Measurements from ENCODE around the gene TCERG1L. TPM values are rescaled to one million over a fixed set of nuclear protein-coding genes. Genes with fewer than 3 reads are reported as not detected.

The TCERG1L gene
- total RNA-seq, 4 donors from 2014 or later = 0.42 to 1.3 TPM; not detected in 2

GRCh38 chr10:131150126-131150525 is 161.4 kb downstream of the TCERG1L start:
- 57 to 59% methylated on average over 3 to 4 of the region's 4 CpGs for WGBS, 2 donors
- H3K27ac ChIP-seq = no peak overlapping the region
- H3K4me3 ChIP-seq = no peak overlapping the region
- H3K9me3 ChIP-seq = peaks cover 0 to 31% (median 0%) of the 10 kb centered on the region in 4 donors
- TF ChIP-seq CTCF (IDR thresholded peaks at IDR 0.05) = no peak
- no peak for TF ChIP-seq POLR2A (IDR thresholded peaks at IDR 0.05)
- TF ChIP-seq EP300 (IDR thresholded peaks at IDR 0.05) = no peak
- DNase-seq (ENCODE audit: low spot score in 2 of 2) = no peak
- H3K27me3 ChIP-seq = no peaks in the 10 kb centered on the region
- H3K36me3 ChIP-seq = no peaks in the 10 kb centered on the region
- peaks cover 0 to 9% (median 0%) of the 10 kb centered on the region in 4 donors for H3K4me1 ChIP-seq

- H3K4me3 ChIP-seq = no peak overlapping the region
- no peak overlapping the region for H3K27ac ChIP-seq
- no peak for DNase-seq (ENCODE audit: low spot score in 2 of 2)
- H3K36me3 ChIP-seq = no peaks in the 10 kb centered on the region
- no peak for TF ChIP-seq POLR2A (IDR thresholded peaks at IDR 0.05)
- TF ChIP-seq CTCF (IDR thresholded peaks at IDR 0.05) = no peak
- TF ChIP-seq EP300 (IDR thresholded peaks at IDR 0.05) = no peak
- H3K27me3 ChIP-seq = no peaks in the 10 kb centered on the region
- 86 to 90% methylated on average over 2 to 10 of the region's 10 CpGs for WGBS, 2 donors
- peaks cover 0 to 31% (median 0%) of the 10 kb centered on the region in 4 donors for H3K9me3 ChIP-seq
- H3K4me1 ChIP-seq = peaks cover 0 to 9% (median 0%) of the 10 kb centered on the region in 4 donors
Observed at GRCh38 chr10:131149586-131149985, 161.9 kb downstream of the TCERG1L start.

- DNase-seq (ENCODE audit: low spot score in 2 of 2) = no peak
- TF ChIP-seq EP300 (IDR thresholded peaks at IDR 0.05) (no peak), POLR2A (IDR thresholded peaks at IDR 0.05) (no peak), CTCF (IDR thresholded peaks at IDR 0.05) (no peak)
Observed at GRCh38 chr10:131149111-131149510, 162.4 kb downstream of the TCERG1L start.

GRCh38 chr10:131148270-131148669 is 163.3 kb downstream of the TCERG1L start:
- Histone ChIP-seq H3K4me1 (peaks cover 0 to 9% (median 0%) of the 10 kb centered on the region in 4 donors), H3K36me3 (no peaks in the 10 kb centered on the region), H3K4me3 (no peak overlapping the region), H3K9me3 (peaks cover 0 to 30% (median 0%) of the 10 kb centered on the region in 4 donors), H3K27ac (no peak overlapping the region), H3K27me3 (no peaks in the 10 kb centered on the region)
- 88 to 91% methylated on average over 3 of the region's 3 CpGs for WGBS, 2 donors
- TF ChIP-seq EP300 (IDR thresholded peaks at IDR 0.05) = no peak
- TF ChIP-seq POLR2A (IDR thresholded peaks at IDR 0.05) = no peak
- no peak for TF ChIP-seq CTCF (IDR thresholded peaks at IDR 0.05)
- DNase-seq (ENCODE audit: low spot score in 2 of 2) = no peak

More at GRCh38 chr10:131149111-131149510, 162.4 kb downstream of the TCERG1L start:
- no peak overlapping the region for H3K4me3 ChIP-seq
- peaks cover 0 to 31% (median 0%) of the 10 kb centered on the region in 4 donors for H3K9me3 ChIP-seq
- H3K4me1 ChIP-seq = peaks cover 0 to 9% (median 0%) of the 10 kb centered on the region in 4 donors
- 63 to 82% methylated on average over 3 of the region's 3 CpGs for WGBS, 2 donors
- H3K27me3 ChIP-seq = no peaks in the 10 kb centered on the region
- H3K36me3 ChIP-seq = no peaks in the 10 kb centered on the region
- H3K27ac ChIP-seq = no peak overlapping the region

GRCh38 chr10:131147301-131147975 is 164.1 kb downstream of the TCERG1L start:
- DNase-seq (ENCODE audit: low spot score in 2 of 2) = no peak
- Histone ChIP-seq H3K27ac (no peak overlapping the region), H3K27me3 (no peaks in the 10 kb centered on the region), H3K9me3 (peaks cover 0 to 21% (median 0%) of the 10 kb centered on the region in 4 donors), H3K4me3 (no peak overlapping the region), H3K36me3 (no peaks in the 10 kb centered on the region), H3K4me1 (peaks cover 0 to 9% (median 0%) of the 10 kb centered on the region in 4 donors)
- no peak for TF ChIP-seq CTCF (IDR thresholded peaks at IDR 0.05)
- no peak for TF ChIP-seq POLR2A (IDR thresholded peaks at IDR 0.05)
- TF ChIP-seq EP300 (IDR thresholded peaks at IDR 0.05) = no peak
- WGBS, 2 donors = 58 to 69% methylated on average over 25 of the region's 27 CpGs

All from tibial nerve (tissue), 4 donors.